ENCODE measurements around the gene SPPL2B. TPM values are rescaled to one million over a fixed set of nuclear protein-coding genes. Genes with fewer than 3 reads are reported as not detected.

SPPL2B gene
- total and polyA plus RNA-seq, 2 experiments from 2014 or later = 23.5 to 51.0 TPM

DNA sequence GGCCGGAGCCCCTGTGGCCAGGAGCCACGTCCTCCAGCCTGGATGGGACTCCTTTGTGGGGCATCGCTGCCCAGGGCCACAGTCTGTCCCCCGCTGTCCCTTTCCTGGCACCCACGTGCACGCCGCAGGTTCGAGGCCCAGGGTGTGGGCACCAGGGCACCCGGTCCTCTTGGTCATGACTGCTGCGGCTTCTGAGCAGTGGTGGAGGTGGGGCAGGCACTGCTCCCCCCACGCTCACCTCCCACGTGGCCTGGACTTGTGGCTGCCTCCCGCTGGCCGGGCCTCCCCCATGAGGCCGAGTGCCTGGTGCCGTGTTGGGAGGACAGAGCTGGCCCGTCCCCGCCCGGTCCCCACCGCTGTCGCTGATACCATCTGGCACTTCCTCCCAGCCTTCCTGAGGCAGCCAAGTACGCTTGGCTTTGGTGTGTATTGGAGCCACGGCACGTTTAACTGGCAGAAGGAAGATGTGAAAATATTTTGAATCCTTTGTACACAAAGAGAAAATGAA, 12.8 kb downstream of the SPPL2B start:
- Histone ChIP-seq H2AFZ (no peak overlapping the region), H3K4me2 (no peak overlapping the region), H3K27ac (ENCODE audit: low read depth) (no peak overlapping the region), H3K9me2 (ENCODE audit: insufficient read depth) (no peaks in the 10 kb centered on the region), H3K27me3 (ENCODE audit: insufficient read depth) (no peaks in the 10 kb centered on the region), H3K79me2 (replicated peaks; ENCODE audit: insufficient read depth) (peaks cover 1% of the 10 kb centered on the region), H3K36me3 (ENCODE audit: insufficient read depth) (no peaks in the 10 kb centered on the region), H3F3A (replicated peaks; ENCODE audit: low read depth) (peaks cover 4% of the 10 kb centered on the region), H4K20me1 (replicated peaks; ENCODE audit: insufficient read depth) (peaks cover 3% of the 10 kb centered on the region), H3K4me3 (no peak overlapping the region), H3K4me1 (ENCODE audit: insufficient read depth) (no peaks in the 10 kb centered on the region)
- Mint-ChIP-seq H3K4me3 (no peak overlapping the region), H3K4me1 (peaks cover 7% of the 10 kb centered on the region; the same call in 2 of the 3 replicates), H3K27ac (no peak overlapping the region), H3K9me3 (peaks cover 1% of the 10 kb centered on the region; the same call in 1 of the 3 replicates), H3K36me3 (ENCODE audit: low read depth) (peaks cover 17% of the 10 kb centered on the region), H3K27me3 (ENCODE audit: insufficient read depth, low read depth, poor library complexity) (peaks cover 2% of the 10 kb centered on the region)
- DNase-seq (ENCODE audit: low spot score) = no peak
- ATAC-seq = no peak
- TF ChIP-seq, protein P1, sequence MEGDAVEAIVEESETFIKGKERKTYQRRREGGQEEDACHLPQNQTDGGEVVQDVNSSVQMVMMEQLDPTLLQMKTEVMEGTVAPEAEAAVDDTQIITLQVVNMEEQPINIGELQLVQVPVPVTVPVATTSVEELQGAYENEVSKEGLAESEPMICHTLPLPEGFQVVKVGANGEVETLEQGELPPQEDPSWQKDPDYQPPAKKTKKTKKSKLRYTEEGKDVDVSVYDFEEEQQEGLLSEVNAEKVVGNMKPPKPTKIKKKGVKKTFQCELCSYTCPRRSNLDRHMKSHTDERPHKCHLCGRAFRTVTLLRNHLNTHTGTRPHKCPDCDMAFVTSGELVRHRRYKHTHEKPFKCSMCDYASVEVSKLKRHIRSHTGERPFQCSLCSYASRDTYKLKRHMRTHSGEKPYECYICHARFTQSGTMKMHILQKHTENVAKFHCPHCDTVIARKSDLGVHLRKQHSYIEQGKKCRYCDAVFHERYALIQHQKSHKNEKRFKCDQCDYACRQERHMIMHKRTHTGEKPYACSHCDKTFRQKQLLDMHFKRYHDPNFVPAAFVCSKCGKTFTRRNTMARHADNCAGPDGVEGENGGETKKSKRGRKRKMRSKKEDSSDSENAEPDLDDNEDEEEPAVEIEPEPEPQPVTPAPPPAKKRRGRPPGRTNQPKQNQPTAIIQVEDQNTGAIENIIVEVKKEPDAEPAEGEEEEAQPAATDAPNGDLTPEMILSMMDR (conservative IDR thresholded peaks at IDR 0.05; ENCODE audit: low read depth in 2 of 2) = no peak
- TF ChIP-seq JUNB (IDR thresholded peaks at IDR 0.05; ENCODE audit: unreplicated experiment) (no peak), STAT1 (IDR thresholded peaks at IDR 0.05; ENCODE audit: unreplicated experiment) (no peak), ZNF114 (CRISPR knock-in tag; IDR thresholded peaks at IDR 0.05) (no peak)

DNA sequence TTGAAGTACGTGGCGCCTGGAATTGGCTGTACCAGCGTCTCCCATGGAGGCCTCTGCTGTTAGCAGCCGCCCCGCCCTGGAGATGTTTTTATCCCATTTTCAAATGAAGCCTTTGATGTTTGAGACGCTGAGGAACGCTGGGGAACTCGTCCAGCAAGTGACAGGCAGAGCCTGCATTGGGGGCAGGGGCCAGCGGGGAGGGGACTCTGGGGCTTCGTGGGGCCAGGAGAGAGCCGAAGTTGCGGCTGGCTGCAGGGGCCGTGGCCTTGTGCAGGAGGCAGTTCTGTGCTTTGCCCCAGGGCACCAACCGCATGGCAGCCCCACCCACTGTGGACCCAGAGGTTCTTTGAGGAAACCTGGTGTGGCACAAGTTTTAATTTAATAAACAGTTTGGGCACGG, 13.5 kb downstream of the SPPL2B start:
- Mint-ChIP-seq H3K9me3 (no peaks in the 10 kb centered on the region), H3K27ac (no peak overlapping the region), H3K4me3 (no peak overlapping the region), H3K4me1 (peaks cover 6% of the 10 kb centered on the region; the same call in 2 of the 3 replicates), H3K36me3 (ENCODE audit: low read depth) (peaks cover 10% of the 10 kb centered on the region; the same call in 2 of the 3 replicates), H3K27me3 (ENCODE audit: insufficient read depth, low read depth, poor library complexity) (peaks cover 2% of the 10 kb centered on the region)
- Histone ChIP-seq H2AFZ (no peak overlapping the region), H3K79me2 (replicated peaks; ENCODE audit: insufficient read depth) (no peaks in the 10 kb centered on the region), H4K20me1 (replicated peaks; ENCODE audit: insufficient read depth) (no peaks in the 10 kb centered on the region), H3K4me3 (no peak overlapping the region), H3F3A (replicated peaks; ENCODE audit: low read depth) (no peaks in the 10 kb centered on the region), H3K9me2 (ENCODE audit: insufficient read depth) (no peaks in the 10 kb centered on the region), H3K4me2 (no peak overlapping the region), H3K27ac (ENCODE audit: low read depth) (no peak overlapping the region), H3K36me3 (ENCODE audit: insufficient read depth) (no peaks in the 10 kb centered on the region), H3K27me3 (ENCODE audit: insufficient read depth) (no peaks in the 10 kb centered on the region), H3K4me1 (ENCODE audit: insufficient read depth) (no peaks in the 10 kb centered on the region)
- DNase-seq (ENCODE audit: low spot score) = no peak
- ATAC-seq = no peak
- TF ChIP-seq EZH2 (IDR thresholded peaks at IDR 0.05; ENCODE audit: low read depth, unreplicated experiment) (no peak), CREB1 (CRISPR knock-in tag; IDR thresholded peaks at IDR 0.05; ENCODE audit: low read depth) (no peak), EZH2phosphoT487 (IDR thresholded peaks at IDR 0.05; ENCODE audit: unreplicated experiment) (no peak)
- TF ChIP-seq, protein P2, sequence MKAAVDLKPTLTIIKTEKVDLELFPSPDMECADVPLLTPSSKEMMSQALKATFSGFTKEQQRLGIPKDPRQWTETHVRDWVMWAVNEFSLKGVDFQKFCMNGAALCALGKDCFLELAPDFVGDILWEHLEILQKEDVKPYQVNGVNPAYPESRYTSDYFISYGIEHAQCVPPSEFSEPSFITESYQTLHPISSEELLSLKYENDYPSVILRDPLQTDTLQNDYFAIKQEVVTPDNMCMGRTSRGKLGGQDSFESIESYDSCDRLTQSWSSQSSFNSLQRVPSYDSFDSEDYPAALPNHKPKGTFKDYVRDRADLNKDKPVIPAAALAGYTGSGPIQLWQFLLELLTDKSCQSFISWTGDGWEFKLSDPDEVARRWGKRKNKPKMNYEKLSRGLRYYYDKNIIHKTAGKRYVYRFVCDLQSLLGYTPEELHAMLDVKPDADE (IDR thresholded peaks at IDR 0.05) = no peak
- TF ChIP-seq, protein P3, sequence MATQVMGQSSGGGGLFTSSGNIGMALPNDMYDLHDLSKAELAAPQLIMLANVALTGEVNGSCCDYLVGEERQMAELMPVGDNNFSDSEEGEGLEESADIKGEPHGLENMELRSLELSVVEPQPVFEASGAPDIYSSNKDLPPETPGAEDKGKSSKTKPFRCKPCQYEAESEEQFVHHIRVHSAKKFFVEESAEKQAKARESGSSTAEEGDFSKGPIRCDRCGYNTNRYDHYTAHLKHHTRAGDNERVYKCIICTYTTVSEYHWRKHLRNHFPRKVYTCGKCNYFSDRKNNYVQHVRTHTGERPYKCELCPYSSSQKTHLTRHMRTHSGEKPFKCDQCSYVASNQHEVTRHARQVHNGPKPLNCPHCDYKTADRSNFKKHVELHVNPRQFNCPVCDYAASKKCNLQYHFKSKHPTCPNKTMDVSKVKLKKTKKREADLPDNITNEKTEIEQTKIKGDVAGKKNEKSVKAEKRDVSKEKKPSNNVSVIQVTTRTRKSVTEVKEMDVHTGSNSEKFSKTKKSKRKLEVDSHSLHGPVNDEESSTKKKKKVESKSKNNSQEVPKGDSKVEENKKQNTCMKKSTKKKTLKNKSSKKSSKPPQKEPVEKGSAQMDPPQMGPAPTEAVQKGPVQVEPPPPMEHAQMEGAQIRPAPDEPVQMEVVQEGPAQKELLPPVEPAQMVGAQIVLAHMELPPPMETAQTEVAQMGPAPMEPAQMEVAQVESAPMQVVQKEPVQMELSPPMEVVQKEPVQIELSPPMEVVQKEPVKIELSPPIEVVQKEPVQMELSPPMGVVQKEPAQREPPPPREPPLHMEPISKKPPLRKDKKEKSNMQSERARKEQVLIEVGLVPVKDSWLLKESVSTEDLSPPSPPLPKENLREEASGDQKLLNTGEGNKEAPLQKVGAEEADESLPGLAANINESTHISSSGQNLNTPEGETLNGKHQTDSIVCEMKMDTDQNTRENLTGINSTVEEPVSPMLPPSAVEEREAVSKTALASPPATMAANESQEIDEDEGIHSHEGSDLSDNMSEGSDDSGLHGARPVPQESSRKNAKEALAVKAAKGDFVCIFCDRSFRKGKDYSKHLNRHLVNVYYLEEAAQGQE (IDR thresholded peaks at IDR 0.05; ENCODE audit: unreplicated experiment) = no peak
